Panc1 (cell line): Measurements from ENCODE around the gene SHISAL2B.

Experiments used
- CTCF ChIP-seq: fragments of 450-650 bp; IDR thresholded peaks from 2 replicates; pipeline ENCODE4 v1.5.1; 2017; ENCODE audit warnings: mild to moderate bottlenecking
- POLR2AphosphoS5 ChIP-seq: IDR thresholded peaks from 2 replicates; pipeline ENCODE4 v1.6.1; 2012; ENCODE audit warnings: mild to moderate bottlenecking, low read depth, low read length, moderate library complexity
- REST ChIP-seq, 2 experiments: IDR thresholded peaks; 2 replicates each; pipeline ENCODE4 v1.6.1; 2011 to 2012; ENCODE audit warnings: low read depth in 2 of 2, control low read depth in 1 of 2, low read length in 1 of 2, mild to moderate bottlenecking in 1 of 2, moderate library complexity in 1 of 2; ENCODE audit not compliant: insufficient read depth in 1 of 2
- TCF7L2 ChIP-seq: IDR thresholded peaks from 2 replicates; pipeline ENCODE4 v1.6.1; 2011; ENCODE audit warnings: mild to moderate bottlenecking, low read depth, low read length, inconsistent platforms

DNA sequence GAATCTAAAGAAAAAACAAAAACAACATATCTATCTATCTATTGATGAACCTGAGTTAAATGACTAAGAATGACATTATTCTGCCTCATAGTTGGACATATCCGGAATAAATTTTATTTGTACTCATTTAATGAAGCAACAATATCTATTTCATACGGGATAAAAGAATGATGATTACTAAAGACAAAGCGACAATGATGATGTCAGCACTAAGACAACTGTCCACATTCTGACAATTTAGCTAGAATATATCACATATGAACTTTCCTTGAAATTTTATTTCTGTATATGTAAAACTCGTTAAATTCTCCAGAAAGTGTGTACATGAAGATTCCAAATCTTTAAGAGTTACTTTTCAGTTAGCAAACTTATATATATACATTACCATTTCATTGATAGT is 23.2 kb upstream of the SHISAL2B start:
- TF ChIP-seq CTCF, result no peak
- TF ChIP-seq POLR2AphosphoS5, result no peak
- TF ChIP-seq REST (IDR thresholded peaks at IDR 0.05; ENCODE audit: insufficient read depth in 1 of 2, low read depth in 2 of 2, low read length in 1 of 2), result no peak
- no peak for TF ChIP-seq TCF7L2
